ENCODE results near the gene DKK3. TPM values are rescaled to one million over a fixed set of nuclear protein-coding genes. Genes with fewer than 3 reads are reported as not detected.

DKK3 gene
- polyA plus RNA-seq, 2 of the 4 experiments (the other 2 are of a cell fraction), result 18.4 to 20.8 TPM

DNA sequence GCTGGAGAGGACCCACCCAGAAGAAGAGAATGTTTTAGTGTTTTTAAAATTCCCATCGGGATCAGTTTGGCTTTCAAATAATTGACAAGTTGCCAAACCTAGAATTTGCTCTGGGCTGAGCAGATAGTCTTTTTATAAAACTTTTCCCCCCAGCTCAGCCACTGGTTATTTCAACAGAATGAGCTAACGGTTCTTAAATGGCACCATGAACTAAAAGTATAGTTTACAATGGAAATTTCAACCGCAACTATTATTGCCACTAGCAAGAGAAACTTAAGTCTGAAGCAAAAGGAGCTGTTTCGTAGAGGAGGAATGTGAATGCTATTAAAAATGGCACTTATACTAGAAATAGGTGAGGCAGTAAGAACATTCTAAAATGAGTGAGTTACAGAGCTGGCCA is 3.4 kb downstream of the DKK3 start (continued):
- TF ChIP-seq, protein P1, sequence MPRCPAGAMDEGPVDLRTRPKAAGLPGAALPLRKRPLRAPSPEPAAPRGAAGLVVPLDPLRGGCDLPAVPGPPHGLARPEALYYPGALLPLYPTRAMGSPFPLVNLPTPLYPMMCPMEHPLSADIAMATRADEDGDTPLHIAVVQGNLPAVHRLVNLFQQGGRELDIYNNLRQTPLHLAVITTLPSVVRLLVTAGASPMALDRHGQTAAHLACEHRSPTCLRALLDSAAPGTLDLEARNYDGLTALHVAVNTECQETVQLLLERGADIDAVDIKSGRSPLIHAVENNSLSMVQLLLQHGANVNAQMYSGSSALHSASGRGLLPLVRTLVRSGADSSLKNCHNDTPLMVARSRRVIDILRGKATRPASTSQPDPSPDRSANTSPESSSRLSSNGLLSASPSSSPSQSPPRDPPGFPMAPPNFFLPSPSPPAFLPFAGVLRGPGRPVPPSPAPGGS (IDR thresholded peaks at IDR 0.05), result no peak

DNA sequence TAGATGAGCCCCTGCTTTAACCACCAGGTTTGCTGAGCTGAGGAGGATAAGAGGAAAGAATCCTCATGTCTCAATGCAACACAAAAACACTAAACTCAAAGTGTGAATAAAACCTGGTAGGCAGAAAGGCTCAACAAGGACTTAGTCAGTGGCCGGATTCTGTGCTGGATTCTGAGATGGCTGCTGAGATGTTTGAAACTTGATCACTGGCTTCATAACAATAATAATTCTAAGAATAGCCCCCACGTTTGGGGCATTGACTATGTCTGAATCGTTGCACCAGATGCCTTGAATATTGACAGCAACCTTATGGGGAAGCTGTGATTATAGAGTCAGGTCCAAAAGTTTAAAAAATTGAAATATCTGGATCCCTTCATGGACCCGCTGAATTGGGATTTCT is 4.6 kb downstream of the DKK3 start:
- peaks cover 17% of the 10 kb centered on the region for H3K4me1 ChIP-seq
- DNase-seq (ENCODE audit: low read depth in 1 of 2, low spot score in 1 of 2) (no peak), ATAC-seq (no peak), FAIRE-seq (no peak)
- POLR2A ChIA-PET, result no interaction called here
- H3K4me2 ChIP-seq, result no peak overlapping the region
- H3K9me3 ChIP-seq, result no peaks in the 10 kb centered on the region
- no peak overlapping the region for H3K4me3 ChIP-seq
- CTCF ChIA-PET, result interaction anchor here (1.1 to 4.3 kb wide), 5 partner anchors 24 to 278 kb away, joined by 3 to 17 read pairs (median 3); no protein-coding TSS in a partner anchor
- 78% methylated on average over 4 of the region's 4 CpGs for WGBS (ENCODE audit: missing lambda C conversion rate)
- H3K27ac ChIP-seq, result no peak overlapping the region
- TF ChIP-seq MAFK (IDR thresholded peaks at IDR 0.05; ENCODE audit: partially characterized antibody), result no peak
- TF ChIP-seq NFE2L2 (conservative IDR thresholded peaks at IDR 0.05; ENCODE audit: low read length), result no peak
- TF ChIP-seq TP53 (CRISPR knock-in tag; IDR thresholded peaks at IDR 0.05), result no peak
- no peak for TF ChIP-seq RNF2 (IDR thresholded peaks at IDR 0.05; ENCODE audit: borderline replicate concordance, low read depth)
- TF ChIP-seq CBX8 (IDR thresholded peaks at IDR 0.05), result no peak
- TF ChIP-seq EHMT2 (IDR thresholded peaks at IDR 0.05; ENCODE audit: low read depth), result no peak
- TF ChIP-seq SMC3 (IDR thresholded peaks at IDR 0.05), result no peak
- no peak for TF ChIP-seq HOXB5 (CRISPR knock-in tag; IDR thresholded peaks at IDR 0.05)
- no peak for TF ChIP-seq EHF (CRISPR knock-in tag; IDR thresholded peaks at IDR 0.05)
- TF ChIP-seq RARB (CRISPR knock-in tag; IDR thresholded peaks at IDR 0.05), result no peak
- no peak for TF ChIP-seq ZC3H11A (IDR thresholded peaks at IDR 0.05)
- no peak for TF ChIP-seq ZNF302 (CRISPR knock-in tag; IDR thresholded peaks at IDR 0.05)

DNA sequence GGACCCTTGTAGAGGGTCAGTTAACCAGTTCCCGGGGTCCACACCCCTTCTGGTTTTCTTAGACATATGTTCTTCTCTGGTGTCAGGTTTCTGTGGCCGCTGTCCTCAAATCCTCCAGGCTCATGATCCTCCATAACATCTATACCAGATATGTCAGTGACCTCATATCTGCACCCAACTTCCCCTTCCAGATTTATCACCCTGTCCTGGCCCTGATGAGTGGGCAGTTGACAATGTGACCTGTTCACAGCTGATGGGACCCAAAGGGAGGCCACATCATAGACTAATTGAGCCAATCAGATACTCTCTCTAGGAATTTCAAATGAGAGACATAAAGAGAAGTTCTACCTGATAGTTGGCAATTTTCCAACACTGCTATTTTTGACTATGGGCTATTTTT is 5.1 kb downstream of the DKK3 start:
- TF ChIP-seq, protein P2, sequence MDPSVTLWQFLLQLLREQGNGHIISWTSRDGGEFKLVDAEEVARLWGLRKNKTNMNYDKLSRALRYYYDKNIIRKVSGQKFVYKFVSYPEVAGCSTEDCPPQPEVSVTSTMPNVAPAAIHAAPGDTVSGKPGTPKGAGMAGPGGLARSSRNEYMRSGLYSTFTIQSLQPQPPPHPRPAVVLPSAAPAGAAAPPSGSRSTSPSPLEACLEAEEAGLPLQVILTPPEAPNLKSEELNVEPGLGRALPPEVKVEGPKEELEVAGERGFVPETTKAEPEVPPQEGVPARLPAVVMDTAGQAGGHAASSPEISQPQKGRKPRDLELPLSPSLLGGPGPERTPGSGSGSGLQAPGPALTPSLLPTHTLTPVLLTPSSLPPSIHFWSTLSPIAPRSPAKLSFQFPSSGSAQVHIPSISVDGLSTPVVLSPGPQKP (IDR thresholded peaks at IDR 0.05; ENCODE audit: low read depth, low read length), result no peak
- TF ChIP-seq POLR2AphosphoS2 (conservative IDR thresholded peaks at IDR 0.05; ENCODE audit: low read length), result no peak
- TF ChIP-seq MYC (IDR thresholded peaks at IDR 0.05; ENCODE audit: borderline replicate concordance, low read length), result no peak
- no peak for TF ChIP-seq KDM5A (IDR thresholded peaks at IDR 0.05)
- no peak for TF ChIP-seq ZSCAN20 (CRISPR knock-in tag; IDR thresholded peaks at IDR 0.05)
- no peak for TF ChIP-seq CHD2 (IDR thresholded peaks at IDR 0.05; ENCODE audit: low read length, partially characterized antibody)
- no peak for TF ChIP-seq SREBF2 (IDR thresholded peaks at IDR 0.05)
- no peak for TF ChIP-seq ZC3H11A (IDR thresholded peaks at IDR 0.05)
- TF ChIP-seq CBX8 (IDR thresholded peaks at IDR 0.05), result no peak
- TF ChIP-seq TFCP2L1 (CRISPR knock-in tag; IDR thresholded peaks at IDR 0.05), result no peak
- TF ChIP-seq KDM1A (IDR thresholded peaks at IDR 0.05; ENCODE audit: low read depth), result no peak
- no peak for TF ChIP-seq RARB (CRISPR knock-in tag; IDR thresholded peaks at IDR 0.05)
- no peak for TF ChIP-seq RNF2 (IDR thresholded peaks at IDR 0.05; ENCODE audit: borderline replicate concordance, low read depth)
- TF ChIP-seq, protein P1 (IDR thresholded peaks at IDR 0.05), result no peak
- TF ChIP-seq JUN (IDR thresholded peaks at IDR 0.05), result no peak
- TF ChIP-seq, protein P3, sequence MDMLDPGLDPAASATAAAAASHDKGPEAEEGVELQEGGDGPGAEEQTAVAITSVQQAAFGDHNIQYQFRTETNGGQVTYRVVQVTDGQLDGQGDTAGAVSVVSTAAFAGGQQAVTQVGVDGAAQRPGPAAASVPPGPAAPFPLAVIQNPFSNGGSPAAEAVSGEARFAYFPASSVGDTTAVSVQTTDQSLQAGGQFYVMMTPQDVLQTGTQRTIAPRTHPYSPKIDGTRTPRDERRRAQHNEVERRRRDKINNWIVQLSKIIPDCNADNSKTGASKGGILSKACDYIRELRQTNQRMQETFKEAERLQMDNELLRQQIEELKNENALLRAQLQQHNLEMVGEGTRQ (IDR thresholded peaks at IDR 0.05), result no peak
- no peak for TF ChIP-seq ESRRA (IDR thresholded peaks at IDR 0.05; ENCODE audit: borderline replicate concordance, low read length)
- no peak overlapping the region for H3K27ac ChIP-seq
- H3K4me3 ChIP-seq, result no peak overlapping the region
- no peak for ATAC-seq
- no peak for DNase-seq (ENCODE audit: low read depth in 1 of 2, low spot score in 1 of 2)
- H3K4me1 ChIP-seq, result peaks cover 20% of the 10 kb centered on the region
- no peaks in the 10 kb centered on the region for H3K9me3 ChIP-seq
- FAIRE-seq, result no peak
- POLR2A ChIA-PET, result no interaction called here
- CTCF ChIA-PET, result interaction anchor here (1.2 to 1.7 kb wide), 2 partner anchors 216 to 278 kb away, joined by 3 read pairs; no protein-coding TSS in a partner anchor
- H3K4me2 ChIP-seq, result no peak overlapping the region
- WGBS (ENCODE audit: missing lambda C conversion rate), result 97% methylated on average over 2 of the region's 2 CpGs

Measured in A549 (cell line).